A673 (cell line): ENCODE measurements around the gene NYNRIN. TPM values are rescaled to one million over a fixed set of nuclear protein-coding genes. Genes with fewer than 3 reads are reported as not detected.

Experiments used
- BruUV-seq: library from RNA; stranded (reverse); fragments of 400-500 nt; replicated peaks from 2 replicates; lab custom pipeline; 2021; lab: Mats Ljungman, UMichigan
- CTCF ChIA-PET: fragments of 300-600 bp; sonication (Branson Sonifier 250); formaldehyde crosslinking; loops from one replicate; lab custom pipeline; 2022; ENCODE audit warnings: antibody characterized with exemption; lab: Charles Lee
- POLR2A ChIA-PET: fragments of 300-600 bp; sonication (Branson Sonifier 250); formaldehyde crosslinking; loops from one replicate; lab custom pipeline; 2022; ENCODE audit warnings: antibody characterized with exemption; ENCODE audit not compliant: low non-redundant PET; lab: Charles Lee
- DNase-seq: peaks from one replicate; pipeline ENCODE4 v3.0.0-alpha.2; 2015; ENCODE audit warnings: low spot score
- H3K27ac ChIP-seq: fragments of 200-600 bp; sonication (generic); 2 replicates; pipeline ENCODE4 v1.5.1; 2016; ENCODE audit warnings: mixed run types, low read depth, mild to moderate bottlenecking, mixed read lengths, antibody characterized with exemption, low read length; ENCODE audit not compliant: poor library complexity, severe bottlenecking
- H3K27me3 ChIP-seq: fragments of 200-600 bp; sonication (generic); replicated peaks from 2 replicates; pipeline ENCODE4 v1.6.1; 2017; ENCODE audit warnings: mixed run types, low read depth, mild to moderate bottlenecking, mixed read lengths, antibody characterized with exemption, low read length; ENCODE audit not compliant: insufficient read depth, poor library complexity
- H3K36me3 ChIP-seq: fragments of 200-600 bp; sonication (generic); 2 replicates; pipeline ENCODE4 v1.6.1; 2016; ENCODE audit warnings: mixed run types, mild to moderate bottlenecking, mixed read lengths, antibody characterized with exemption, low read length; ENCODE audit not compliant: insufficient read depth, poor library complexity, severe bottlenecking
- H3K4me1 ChIP-seq: fragments of 200-600 bp; sonication (generic); 2 replicates; pipeline ENCODE4 v1.6.1; 2017; ENCODE audit warnings: mixed run types, mild to moderate bottlenecking, mixed read lengths, antibody characterized with exemption, low read length; ENCODE audit not compliant: insufficient read depth, poor library complexity, severe bottlenecking
- H3K4me3 ChIP-seq: fragments of 200-600 bp; sonication (generic); 2 replicates; pipeline ENCODE4 v1.5.1; 2016; ENCODE audit warnings: low read depth, mixed run types, mild to moderate bottlenecking, mixed read lengths, low read length; ENCODE audit not compliant: poor library complexity, severe bottlenecking
- H3K9me3 ChIP-seq: fragments of 200-600 bp; sonication (generic); 2 replicates; pipeline ENCODE4 v1.6.1; 2016; ENCODE audit warnings: mixed run types, low read depth, mild to moderate bottlenecking, mixed read lengths, antibody characterized with exemption, low read length; ENCODE audit not compliant: poor library complexity, severe bottlenecking
- EZH2 ChIP-seq: fragments of 200-600 bp; sonication (generic); IDR thresholded peaks from 2 replicates; pipeline ENCODE4 v1.6.1; 2017; ENCODE audit warnings: borderline replicate concordance, low read depth, mild to moderate bottlenecking, mixed read lengths, antibody characterized with exemption, low read length; ENCODE audit not compliant: poor library complexity, severe bottlenecking
- intact Hi-C: fragments of 100-400 bp; cut with micrococcal nuclease; formaldehyde crosslinking; loops from one replicate; pipeline ENCODE4 v1.10.0; 2022; ENCODE audit not compliant: unreplicated experiment
- total RNA-seq: library from RNA; stranded (reverse); gene quantifications from 2 replicates; pipeline ENCODE4 v1.2.3, GENCODE V29; 2021
- TF ChIP-seq, protein P1 (sequence below): fragments of 300-800, 200-600 bp; sonication (generic); conservative IDR thresholded peaks from 2 replicates; pipeline ENCODE4 v1.5.1; 2017; ENCODE audit warnings: low read depth, mild to moderate bottlenecking, antibody characterized with exemption, low read length, moderate library complexity, mixed read lengths

Gene NYNRIN
- total RNA-seq, 1 experiment from 2014 or later = 8.6 TPM

DNA sequence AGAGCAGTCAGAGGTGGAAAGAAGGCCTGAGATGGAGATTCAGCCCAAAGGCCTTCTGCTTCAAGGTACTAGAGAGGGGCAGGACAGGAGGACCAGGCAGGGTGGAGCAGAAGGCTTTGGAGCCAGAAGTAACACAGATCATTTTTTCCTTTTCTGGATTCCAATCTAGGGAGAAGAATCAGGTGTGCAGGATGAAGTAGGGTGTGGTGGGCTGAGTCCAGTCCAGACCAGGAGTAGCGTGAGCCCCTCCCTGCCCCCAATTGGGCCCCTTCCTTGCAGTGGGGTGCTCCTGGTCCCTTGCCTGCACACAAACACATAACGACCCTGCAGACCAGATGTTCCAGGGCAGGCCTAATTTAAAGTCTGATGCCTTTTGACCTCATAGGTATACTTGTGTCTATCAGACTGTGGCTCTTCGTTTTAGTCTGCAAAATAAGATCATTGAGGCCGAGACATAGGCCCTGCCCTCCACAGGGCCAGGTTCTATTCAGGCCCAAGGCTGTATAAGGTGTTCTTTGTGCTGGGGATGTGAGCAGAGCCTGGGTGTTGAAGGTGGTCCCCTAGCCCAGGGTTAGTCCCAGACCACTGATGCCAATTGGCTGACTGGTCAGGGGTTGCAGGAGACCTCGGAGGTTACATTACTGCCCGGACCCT lies 1.0 kb upstream of the NYNRIN start:
- H3K27me3 ChIP-seq = no peaks in the 10 kb centered on the region
- POLR2A ChIA-PET = no interaction called here
- H3K9me3 ChIP-seq = no peaks in the 10 kb centered on the region
- H3K36me3 ChIP-seq = no peaks in the 10 kb centered on the region
- DNase-seq = no peak
- H3K4me1 ChIP-seq = peaks cover 18% of the 10 kb centered on the region
- intact Hi-C loops = loop anchor here (1.0 kb wide), 1 partner anchor 30 kb away; no protein-coding TSS in a partner anchor
- CTCF ChIA-PET = no interaction called here
- peak overlapping the region; percentile 58 for H3K27ac ChIP-seq
- no TSS peak for BruUV-seq
- H3K4me3 ChIP-seq = peak overlapping the region; percentile 62
- TF ChIP-seq, protein P1, sequence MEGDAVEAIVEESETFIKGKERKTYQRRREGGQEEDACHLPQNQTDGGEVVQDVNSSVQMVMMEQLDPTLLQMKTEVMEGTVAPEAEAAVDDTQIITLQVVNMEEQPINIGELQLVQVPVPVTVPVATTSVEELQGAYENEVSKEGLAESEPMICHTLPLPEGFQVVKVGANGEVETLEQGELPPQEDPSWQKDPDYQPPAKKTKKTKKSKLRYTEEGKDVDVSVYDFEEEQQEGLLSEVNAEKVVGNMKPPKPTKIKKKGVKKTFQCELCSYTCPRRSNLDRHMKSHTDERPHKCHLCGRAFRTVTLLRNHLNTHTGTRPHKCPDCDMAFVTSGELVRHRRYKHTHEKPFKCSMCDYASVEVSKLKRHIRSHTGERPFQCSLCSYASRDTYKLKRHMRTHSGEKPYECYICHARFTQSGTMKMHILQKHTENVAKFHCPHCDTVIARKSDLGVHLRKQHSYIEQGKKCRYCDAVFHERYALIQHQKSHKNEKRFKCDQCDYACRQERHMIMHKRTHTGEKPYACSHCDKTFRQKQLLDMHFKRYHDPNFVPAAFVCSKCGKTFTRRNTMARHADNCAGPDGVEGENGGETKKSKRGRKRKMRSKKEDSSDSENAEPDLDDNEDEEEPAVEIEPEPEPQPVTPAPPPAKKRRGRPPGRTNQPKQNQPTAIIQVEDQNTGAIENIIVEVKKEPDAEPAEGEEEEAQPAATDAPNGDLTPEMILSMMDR = no peak
- TF ChIP-seq EZH2 = no peak

DNA sequence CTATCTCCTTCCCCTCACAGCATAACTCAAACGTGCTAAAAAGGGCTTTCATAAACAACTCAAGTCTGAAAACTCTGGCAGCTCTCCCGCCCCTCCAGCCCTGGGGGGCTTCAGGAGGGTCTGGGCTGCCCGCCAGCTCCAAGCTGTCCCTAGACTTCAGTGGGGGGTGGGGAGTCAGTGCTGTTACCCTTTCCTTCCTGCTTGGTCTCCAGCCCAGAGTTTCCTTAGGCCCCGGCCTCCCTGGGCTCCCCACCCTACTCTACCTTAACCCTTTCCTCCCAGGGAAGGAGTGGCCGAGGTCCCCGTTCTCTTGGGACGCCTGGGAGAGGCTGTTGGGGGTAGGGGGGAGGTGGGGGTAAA lies 530 bp upstream of the NYNRIN start:
- H3K27ac ChIP-seq = peak overlapping the region; percentile 58
- H3K9me3 ChIP-seq = no peaks in the 10 kb centered on the region
- no TSS peak for BruUV-seq
- intact Hi-C loops = loop anchor here (1.0 kb wide), 1 partner anchor 31 kb away; no protein-coding TSS in a partner anchor
- H3K4me1 ChIP-seq = peaks cover 18% of the 10 kb centered on the region
- POLR2A ChIA-PET = no interaction called here
- peak overlapping the region; percentile 62 for H3K4me3 ChIP-seq
- CTCF ChIA-PET = interaction anchor here (1.0 kb wide), 1 partner anchor 65 kb away, joined by 3 read pairs; no protein-coding TSS in a partner anchor
- TF ChIP-seq, protein P1 = no peak
- TF ChIP-seq EZH2 = no peak
- no peaks in the 10 kb centered on the region for H3K36me3 ChIP-seq
- H3K27me3 ChIP-seq = no peaks in the 10 kb centered on the region
- DNase-seq = peak; percentile 52

DNA sequence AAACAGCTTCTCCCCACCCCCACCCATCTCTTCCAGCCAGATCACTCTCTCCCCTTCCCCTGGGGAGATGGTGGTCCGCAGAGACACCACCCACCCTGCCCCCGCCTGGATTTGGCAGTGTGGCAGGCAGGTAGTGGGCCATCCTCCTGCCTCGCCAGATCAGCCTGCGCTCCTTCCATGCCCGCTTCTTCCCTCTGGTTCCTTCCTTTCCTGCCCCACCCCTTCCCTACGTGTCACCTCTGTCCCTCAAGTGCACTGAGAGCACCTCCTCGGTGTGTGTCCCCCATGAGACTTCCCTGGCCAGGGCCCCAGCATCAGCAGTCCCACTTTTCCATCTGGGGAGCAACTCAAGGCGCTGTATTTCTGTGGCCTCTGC lies 632 bp downstream of the NYNRIN start:
- no peaks in the 10 kb centered on the region for H3K9me3 ChIP-seq
- H3K27ac ChIP-seq = peak overlapping the region; percentile 49

More for the DNA sequence above, 632 bp downstream of the NYNRIN start:
- Histone ChIP-seq H3K27me3 (no peaks in the 10 kb centered on the region), H3K36me3 (no peaks in the 10 kb centered on the region), H3K4me1 (peaks cover 18% of the 10 kb centered on the region), H3K4me3 (peak overlapping the region; percentile 62)
- intact Hi-C loops = no loop called here
- TF ChIP-seq, protein P1 = no peak
- TF ChIP-seq EZH2 = no peak
- DNase-seq = no peak
- no TSS peak for BruUV-seq
- ChIA-PET POLR2A (no interaction called here), CTCF (interaction anchor here (1.0 kb wide), 1 partner anchor 66 kb away, joined by 3 read pairs; no protein-coding TSS in a partner anchor)
